HK-2 (cell line): Measurements from ENCODE around the gene NCBP1.
A peak's percentile ranks its signal among the peaks of the same experiment; 100 is the strongest.
"Not testable (repeated sequence)": the region's sequence is repeated elsewhere in the genome, so short reads cannot be mapped to it uniquely, and the experiment has no call there.

ENCODE experiments used
- DNase-seq: peaks from one replicate; pipeline ENCODE4 v3.0.0-alpha.2; 2018; ENCODE audit not compliant: unreplicated experiment

NCBP1 gene, protein sequence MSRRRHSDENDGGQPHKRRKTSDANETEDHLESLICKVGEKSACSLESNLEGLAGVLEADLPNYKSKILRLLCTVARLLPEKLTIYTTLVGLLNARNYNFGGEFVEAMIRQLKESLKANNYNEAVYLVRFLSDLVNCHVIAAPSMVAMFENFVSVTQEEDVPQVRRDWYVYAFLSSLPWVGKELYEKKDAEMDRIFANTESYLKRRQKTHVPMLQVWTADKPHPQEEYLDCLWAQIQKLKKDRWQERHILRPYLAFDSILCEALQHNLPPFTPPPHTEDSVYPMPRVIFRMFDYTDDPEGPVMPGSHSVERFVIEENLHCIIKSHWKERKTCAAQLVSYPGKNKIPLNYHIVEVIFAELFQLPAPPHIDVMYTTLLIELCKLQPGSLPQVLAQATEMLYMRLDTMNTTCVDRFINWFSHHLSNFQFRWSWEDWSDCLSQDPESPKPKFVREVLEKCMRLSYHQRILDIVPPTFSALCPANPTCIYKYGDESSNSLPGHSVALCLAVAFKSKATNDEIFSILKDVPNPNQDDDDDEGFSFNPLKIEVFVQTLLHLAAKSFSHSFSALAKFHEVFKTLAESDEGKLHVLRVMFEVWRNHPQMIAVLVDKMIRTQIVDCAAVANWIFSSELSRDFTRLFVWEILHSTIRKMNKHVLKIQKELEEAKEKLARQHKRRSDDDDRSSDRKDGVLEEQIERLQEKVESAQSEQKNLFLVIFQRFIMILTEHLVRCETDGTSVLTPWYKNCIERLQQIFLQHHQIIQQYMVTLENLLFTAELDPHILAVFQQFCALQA

DNA sequence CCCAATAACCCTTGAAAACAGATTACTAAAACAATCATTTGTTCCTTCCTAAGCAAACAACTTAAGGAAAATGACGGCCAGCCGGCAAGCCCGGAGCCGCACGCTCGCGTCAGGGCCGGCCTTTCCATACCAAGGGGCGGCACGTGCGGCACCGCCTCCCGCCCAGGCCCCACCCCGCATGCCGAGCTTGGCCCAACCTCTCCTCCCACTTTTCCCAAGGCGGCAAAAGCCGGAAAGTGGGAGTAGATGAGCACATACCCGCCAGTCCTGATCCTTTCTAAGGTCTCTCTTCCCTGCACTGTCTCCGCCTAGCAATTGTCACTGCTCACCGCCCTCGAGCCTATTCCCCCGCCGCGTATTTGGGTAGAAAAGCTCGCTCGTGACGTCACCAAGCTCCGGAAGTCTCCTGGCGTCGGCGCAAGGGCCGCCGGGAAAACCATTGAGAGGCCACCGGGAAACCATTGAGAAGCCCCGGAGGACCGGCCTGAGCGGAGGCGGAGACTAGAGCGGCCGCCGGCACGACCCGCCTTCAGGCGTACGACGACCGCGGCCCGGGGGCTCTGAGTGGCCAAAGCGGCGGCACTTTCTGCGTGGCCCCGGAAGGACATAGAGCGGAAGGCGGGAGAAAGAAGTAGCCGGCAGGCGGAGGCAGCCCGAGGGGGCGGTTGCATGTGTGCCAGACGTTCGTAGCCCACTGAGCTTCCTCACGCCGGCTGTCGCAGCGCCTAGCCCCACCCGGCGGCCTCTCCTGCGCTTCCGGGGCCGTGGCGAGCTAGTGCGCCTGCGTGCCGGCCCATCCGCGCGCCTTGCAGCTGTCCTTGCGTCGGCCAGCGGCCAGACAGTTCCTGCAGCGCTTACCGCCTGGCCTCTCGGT is at the start of gene NCBP1, which contains the start of gene TSTD2:
TSS of gene NCBP1 (plus strand) at position 837 of the 874 bp plus-strand sequence. CDS start 61 bp downstream, outside the sequence.
TSS of gene TSTD2 (minus strand) at position 384 of the 874 bp plus-strand sequence. CDS start 5,806 bp downstream, outside the sequence.
- peak; percentile 95 for DNase-seq

GRCh38 chr9:97584778-97585177 is 48.8 kb upstream of the NCBP1 start:
- not testable (repeated sequence) for DNase-seq

- DNase-seq: not testable (repeated sequence)
Observed at GRCh38 chr9:97586909-97587308, 46.7 kb upstream of the NCBP1 start.

- DNase-seq: no peak
Observed at GRCh38 chr9:97591535-97591934, 42.1 kb upstream of the NCBP1 start.

DNA sequence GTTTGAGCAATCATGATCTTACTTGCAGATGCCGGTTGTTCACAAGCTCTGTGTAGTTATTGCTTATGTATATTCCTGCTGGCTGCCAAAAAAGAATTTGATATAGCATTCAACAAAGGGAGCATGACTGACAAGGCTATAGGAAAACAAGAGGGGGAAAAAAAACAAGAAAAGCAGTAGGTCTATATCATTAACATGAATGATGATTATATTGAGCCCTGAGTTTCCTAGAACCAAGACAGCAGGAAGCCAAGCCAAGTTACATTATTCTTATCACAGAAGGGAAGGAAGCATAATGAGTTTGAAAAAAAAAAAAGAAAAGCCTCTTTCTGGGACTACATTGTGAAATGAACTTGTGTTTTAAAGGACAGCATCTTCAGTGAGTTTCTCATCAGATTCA is 41.5 kb upstream of the NCBP1 start:
- DNase-seq: no peak

DNA sequence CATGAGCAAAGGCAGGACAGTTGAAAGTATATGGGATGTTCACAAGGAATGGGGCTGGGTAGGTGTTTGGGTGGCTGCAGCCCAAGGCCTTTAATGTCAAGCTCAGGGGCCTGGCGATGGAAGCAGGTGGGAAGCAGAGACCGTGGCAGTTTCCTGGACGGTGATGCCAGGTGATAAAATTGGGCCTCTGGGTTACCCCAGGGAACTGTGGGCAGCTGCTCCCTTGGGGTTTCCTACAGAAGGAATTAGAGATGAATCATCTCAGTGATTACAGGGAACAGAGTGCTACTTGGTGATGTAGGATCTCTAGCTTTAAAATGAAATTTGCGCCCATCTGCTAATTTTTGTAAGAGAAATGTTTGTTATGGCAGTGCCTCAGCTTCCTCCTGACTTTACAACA is 39.7 kb upstream of the NCBP1 start:
- DNase-seq: no peak

- DNase-seq: no peak
Observed at GRCh38 chr9:97594381-97594921, 39.2 kb upstream of the NCBP1 start.

DNA sequence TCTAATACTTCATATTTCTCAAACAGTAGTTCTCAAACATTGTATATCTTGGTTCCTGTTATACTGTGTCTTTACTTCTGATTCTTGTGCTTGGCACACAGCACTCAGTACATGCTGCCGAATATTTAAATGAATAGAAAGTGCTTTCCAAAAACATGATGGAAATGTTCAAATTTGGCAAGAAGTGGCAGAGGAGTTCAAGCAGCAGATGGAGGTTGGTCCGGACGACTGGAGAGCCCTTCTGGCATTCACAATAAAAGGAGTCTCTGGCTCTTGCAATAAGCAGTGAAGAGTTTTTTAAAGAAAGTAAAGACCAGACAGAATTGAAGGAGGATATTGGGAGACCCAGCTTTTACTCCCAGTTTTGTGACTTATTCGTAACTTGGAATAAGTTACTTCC is 36.7 kb upstream of the NCBP1 start:
- DNase-seq: no peak

- DNase-seq: peak; percentile 54
Observed at GRCh38 chr9:97598461-97599288, 34.9 kb upstream of the NCBP1 start.

GRCh38 chr9:97599314-97599846 is 34.2 kb upstream of the NCBP1 start:
- DNase-seq: no peak

DNA sequence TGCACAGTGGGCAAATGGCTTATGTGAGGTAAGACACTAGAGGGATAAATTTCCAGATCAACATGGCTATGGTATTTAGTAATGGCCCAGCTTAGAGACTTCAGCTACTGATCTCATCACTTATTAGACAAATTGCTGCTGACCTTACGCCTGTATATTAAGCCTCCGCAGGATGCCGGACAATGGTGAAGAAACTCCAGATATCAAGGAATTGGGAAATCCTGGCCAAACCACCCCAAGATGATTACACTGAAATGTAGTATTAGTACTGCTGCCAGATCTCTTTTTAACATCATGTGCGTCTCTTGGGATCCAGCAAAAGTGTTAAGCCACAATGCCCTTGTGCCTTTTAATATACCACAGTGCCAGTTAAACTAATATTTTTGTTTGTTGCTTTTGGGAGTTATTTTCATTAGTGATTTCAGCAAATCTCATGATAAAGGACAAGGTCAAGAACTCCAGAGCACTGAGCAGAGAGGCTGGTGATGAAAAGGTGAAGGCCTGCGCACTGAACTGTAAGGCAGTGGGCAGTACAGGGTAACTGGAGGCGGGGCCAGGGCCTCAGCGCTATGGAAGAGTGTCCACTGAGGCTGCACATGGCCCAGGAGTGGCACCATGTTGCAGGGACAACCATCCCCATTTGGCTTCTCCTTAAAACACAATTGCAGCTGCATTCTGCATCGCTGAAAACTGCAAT is 32.9 kb upstream of the NCBP1 start:
- DNase-seq: no peak

GRCh38 chr9:97601228-97601898 is 32.3 kb upstream of the NCBP1 start:
- DNase-seq: no peak

DNA sequence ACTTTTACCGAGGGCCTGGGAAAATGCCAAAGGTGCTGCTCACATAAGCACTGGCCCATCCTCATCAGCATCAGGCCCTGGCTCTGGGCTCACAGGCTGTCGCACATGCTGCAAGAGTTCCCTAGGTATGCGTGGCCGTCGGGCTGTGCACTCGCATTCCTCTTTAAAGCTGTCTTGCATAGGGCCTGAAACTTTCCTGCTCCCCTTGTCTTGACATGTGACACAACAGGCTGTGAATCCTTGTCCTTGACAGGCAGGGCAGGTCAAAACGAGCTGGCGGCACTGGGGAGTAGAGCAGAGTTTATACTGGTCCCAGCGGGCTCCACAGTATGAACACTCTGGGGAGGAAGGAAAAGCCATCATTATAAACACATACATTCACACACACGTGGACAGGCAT is 31.2 kb upstream of the NCBP1 start:
- DNase-seq: no peak

DNA sequence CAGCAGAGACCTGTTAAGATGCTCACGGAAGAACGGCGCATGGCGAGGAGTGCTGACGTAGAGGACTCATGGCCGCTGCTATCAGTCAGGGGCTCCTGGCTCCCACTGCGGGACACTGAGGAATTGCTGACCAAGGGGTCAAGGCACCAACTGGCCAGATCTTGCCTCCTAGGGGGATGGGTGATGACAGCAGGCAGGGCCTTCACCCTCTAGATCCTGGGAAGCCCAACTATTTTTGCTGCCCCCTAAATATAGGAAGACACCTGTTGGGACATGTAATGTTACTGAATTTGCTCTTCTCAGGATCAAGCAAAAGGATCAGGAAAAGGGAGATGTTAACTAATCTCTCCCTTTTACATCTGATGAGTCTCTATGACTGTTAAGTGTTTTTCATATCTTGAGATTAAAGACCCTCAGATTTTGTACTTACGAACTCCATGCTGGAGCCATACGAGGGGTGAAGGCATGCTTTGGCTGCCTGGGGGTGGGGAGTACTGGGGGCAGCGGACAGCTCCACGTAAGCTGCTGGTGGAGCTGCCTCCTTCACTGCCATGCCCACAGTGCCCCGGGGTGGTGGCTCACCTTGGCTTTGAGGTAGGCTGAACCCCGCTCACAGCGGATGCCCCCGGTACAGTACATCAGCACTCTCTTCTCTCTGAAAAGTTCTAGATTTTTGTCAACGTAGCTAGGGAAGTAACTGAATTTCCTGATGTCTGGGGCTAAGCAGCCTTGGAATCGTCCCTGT is 28.5 kb upstream of the NCBP1 start:
- no peak for DNase-seq

DNA sequence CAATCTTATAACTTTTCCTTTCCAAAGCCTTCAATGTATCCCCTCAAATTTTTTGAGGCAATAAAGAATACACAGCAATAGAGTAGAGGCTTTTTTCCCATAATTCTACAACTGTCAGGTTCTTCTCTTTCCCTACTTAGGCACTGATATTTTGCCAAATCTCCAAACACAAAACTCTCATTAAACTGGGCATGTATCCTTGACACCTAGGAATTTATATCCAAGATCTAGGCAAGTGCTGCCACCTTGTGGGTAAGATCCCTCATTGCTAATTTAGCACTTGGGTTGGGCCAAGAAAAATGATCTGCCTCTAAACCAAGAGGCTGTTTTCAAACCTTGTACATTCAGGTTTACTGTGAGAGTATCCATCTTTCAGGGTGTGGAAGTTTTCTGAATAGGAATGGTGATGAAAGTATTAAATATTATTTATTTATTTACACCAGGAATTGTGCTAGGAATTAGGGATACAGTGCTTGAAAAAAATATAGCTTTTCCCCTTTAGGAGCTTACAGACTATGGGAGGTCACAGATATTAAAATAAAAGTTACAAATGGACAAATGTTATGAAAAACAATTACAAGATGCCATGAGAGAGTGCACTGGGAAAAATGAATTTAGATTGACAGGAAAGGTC is 18.1 kb upstream of the NCBP1 start:
- DNase-seq: peak; percentile 30

- DNase-seq: no peak
Observed at GRCh38 chr9:97617939-97618416, 15.6 kb upstream of the NCBP1 start.

- DNase-seq: not testable (repeated sequence)
Observed at GRCh38 chr9:97620063-97620462, 13.6 kb upstream of the NCBP1 start.

- not testable (repeated sequence) for DNase-seq
Observed at GRCh38 chr9:97622483-97622882, 11.1 kb upstream of the NCBP1 start.
